GM12873 (cell line): ENCODE data around the gene MEGF9.

Experiments
- CTCF ChIP-seq: IDR thresholded peaks from 2 replicates; pipeline ENCODE4 v1.5.1; 2012; ENCODE audit warnings: low read depth, mild to moderate bottlenecking, moderate library complexity, low read length, control low read depth; ENCODE audit not compliant: insufficient read depth; ENCODE audit errors: missing control alignments

Gene MEGF9

GRCh38 chr9:120630333-120630732, 83.9 kb downstream of the MEGF9 start:
- no peak for TF ChIP-seq CTCF

GRCh38 chr9:120628207-120628924, 85.9 kb downstream of the MEGF9 start:
- TF ChIP-seq CTCF: no peak

GRCh38 chr9:120627073-120627472, 87.2 kb downstream of the MEGF9 start:
- no peak for TF ChIP-seq CTCF

GRCh38 chr9:120626512-120626911, 87.8 kb downstream of the MEGF9 start:
- no peak for TF ChIP-seq CTCF

- no peak for TF ChIP-seq CTCF
These were observed 89.0 kb downstream of the MEGF9 start for GRCh38 chr9:120625222-120625621.

GRCh38 chr9:120622790-120623189, 91.5 kb downstream of the MEGF9 start:
- TF ChIP-seq CTCF: no peak

- no peak for TF ChIP-seq CTCF
These were observed 92.3 kb downstream of the MEGF9 start for GRCh38 chr9:120621941-120622340.
